ENCODE data around the gene KLHL17. TPM values are rescaled to one million over a fixed set of nuclear protein-coding genes. Genes with fewer than 3 reads are reported as not detected.
A peak's percentile ranks its signal among the peaks of the same experiment; 100 is the strongest.

KLHL17 gene
- total RNA-seq, 1 donor from 2014 or later, result 17.0 TPM

DNA sequence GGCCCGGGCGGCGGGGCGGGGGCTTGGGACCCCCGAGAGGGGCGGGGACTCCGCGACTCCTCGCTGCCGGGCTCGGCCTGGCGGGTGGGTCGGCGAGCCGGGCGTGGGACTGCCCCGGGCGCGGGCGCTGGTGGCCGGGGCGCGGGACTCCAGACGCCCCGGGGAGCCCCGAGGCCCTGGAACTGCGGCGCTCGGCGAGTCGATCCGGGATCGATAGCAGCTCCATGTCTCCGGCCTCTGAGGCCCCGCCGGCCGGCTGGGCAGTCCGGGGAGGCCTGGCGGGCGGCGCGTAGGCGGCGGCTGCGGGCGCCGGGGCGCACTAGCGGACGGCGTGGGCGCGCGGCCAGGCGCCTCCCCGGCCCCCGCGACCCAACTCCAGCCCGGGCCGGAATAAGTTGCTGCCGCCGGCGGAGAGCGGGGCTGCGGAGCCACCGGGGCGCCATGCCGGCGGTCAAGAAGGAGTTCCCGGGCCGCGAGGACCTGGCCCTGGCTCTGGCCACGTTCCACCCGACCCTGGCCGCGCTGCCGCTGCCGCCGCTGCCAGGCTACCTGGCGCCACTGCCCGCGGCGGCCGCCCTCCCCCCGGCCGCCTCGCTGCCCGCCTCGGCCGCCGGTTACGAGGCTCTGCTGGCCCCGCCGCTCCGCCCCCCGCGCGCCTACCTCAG, 36.3 kb upstream of the KLHL17 start:
- peaks cover 80% of the 10 kb centered on the region for H3K27me3 ChIP-seq (ENCODE audit: low read depth)
- intact Hi-C loops (cut with DNase I), result no loop called here
- H3K9me3 ChIP-seq, result no peaks in the 10 kb centered on the region
- ATAC-seq (no peak), DNase-seq (no peak)
- H3K27ac ChIP-seq, result no peak overlapping the region
- peaks cover 38% of the 10 kb centered on the region for H3K4me1 ChIP-seq
- TF ChIP-seq CTCF (IDR thresholded peaks at IDR 0.05), result no peak
- no peaks in the 10 kb centered on the region for H3K36me3 ChIP-seq
- H3K4me3 ChIP-seq, result peak overlapping the region; percentile 53

DNA sequence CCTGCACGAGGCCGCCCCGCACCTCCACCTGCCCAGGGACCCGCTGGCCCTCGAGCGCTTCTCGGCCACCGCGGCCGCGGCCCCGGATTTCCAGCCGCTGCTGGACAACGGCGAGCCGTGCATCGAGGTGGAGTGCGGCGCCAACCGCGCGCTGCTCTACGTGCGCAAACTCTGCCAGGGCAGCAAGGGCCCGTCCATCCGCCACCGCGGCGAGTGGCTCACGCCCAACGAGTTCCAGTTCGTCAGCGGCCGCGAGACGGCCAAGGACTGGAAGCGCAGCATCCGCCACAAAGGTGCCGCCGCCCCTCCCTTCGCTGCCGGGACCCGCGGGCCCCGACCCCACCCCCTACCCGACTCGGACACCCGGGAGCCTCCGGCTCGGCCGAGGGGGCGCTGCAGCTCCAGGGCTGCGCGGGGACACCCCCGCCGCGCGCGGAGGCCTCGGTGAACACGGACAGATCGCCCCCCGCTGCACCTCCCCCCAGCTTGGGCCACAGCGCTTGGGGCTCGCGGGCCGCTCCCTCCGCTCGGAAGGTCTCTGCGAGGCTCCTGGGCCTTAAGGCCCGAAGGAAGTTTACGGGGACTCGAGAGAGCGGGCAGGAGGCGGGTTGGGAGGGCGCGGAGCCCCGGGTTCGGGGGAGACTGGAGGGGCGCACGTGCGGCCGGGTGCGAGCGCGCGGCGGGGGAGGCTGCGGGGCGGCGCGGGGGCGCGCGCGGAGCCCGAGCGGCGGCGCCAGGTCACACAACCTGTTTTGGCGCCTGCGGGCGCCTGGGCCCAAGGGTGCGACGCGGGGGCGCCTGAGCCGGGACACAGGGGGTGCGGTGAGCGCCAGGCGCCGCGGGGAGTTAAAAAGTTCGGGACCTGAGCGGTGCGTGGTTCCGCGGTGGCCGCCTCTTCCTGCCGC, 35.5 kb upstream of the KLHL17 start:
- Histone ChIP-seq H3K9me3 (no peaks in the 10 kb centered on the region), H3K4me3 (peak overlapping the region; percentile 53), H3K27ac (no peak overlapping the region), H3K27me3 (ENCODE audit: low read depth) (peaks cover 72% of the 10 kb centered on the region), H3K36me3 (no peaks in the 10 kb centered on the region), H3K4me1 (peaks cover 38% of the 10 kb centered on the region)
- ATAC-seq (peak in 1 of 2 donors; percentile 3), DNase-seq (no peak)
- no peak for TF ChIP-seq CTCF (IDR thresholded peaks at IDR 0.05)
- intact Hi-C loops (cut with DNase I), result no loop called here

DNA sequence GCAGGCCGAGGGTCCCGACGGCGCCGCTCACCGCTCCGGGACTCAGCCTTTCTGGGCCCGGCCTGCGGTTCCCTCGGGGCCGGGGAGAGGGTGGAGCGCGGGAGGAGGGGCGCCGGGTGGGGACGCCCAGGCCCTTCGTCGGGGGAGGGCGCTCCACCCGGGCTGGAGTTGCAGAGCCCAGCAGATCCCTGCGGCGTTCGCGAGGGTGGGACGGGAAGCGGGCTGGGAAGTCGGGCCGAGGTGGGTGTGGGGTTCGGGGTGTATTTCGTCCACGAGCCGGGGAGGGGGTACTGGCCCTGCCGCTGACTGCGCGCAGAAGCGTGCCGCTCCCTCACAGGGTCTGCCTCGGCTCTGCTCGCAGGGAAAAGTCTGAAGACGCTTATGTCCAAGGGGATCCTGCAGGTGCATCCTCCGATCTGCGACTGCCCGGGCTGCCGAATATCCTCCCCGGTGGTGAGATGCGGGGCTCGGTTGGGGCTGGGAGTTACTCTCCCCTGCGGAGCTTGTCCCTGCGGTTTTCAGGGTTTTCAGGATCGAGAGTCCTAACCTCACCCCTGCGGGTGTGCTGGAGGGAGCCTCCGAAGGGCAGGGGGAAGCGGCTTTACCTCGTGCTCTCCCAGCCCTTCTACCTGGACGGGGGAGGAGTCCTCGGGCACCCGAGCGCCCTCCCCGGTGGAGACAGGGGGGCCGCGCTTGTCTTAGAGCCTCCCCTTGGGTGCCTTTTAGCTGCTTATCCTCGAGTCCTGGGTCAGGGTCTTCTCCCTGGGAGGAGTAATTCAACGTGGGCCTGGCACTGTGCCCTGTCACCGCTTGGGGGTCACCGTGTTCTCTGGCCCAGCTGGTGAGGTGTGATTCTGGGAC, 34.6 kb upstream of the KLHL17 start:
- no peaks in the 10 kb centered on the region for H3K36me3 ChIP-seq
- H3K27ac ChIP-seq, result no peak overlapping the region
- ATAC-seq, result no peak
- H3K27me3 ChIP-seq (ENCODE audit: low read depth), result peaks cover 71% of the 10 kb centered on the region
- H3K9me3 ChIP-seq, result no peaks in the 10 kb centered on the region
- H3K4me1 ChIP-seq, result peaks cover 29% of the 10 kb centered on the region
- H3K4me3 ChIP-seq, result peak overlapping the region; percentile 53
- DNase-seq, result no peak
- intact Hi-C loops (cut with DNase I), result no loop called here
- no peak for TF ChIP-seq CTCF (IDR thresholded peaks at IDR 0.05)

- peaks cover 60% of the 10 kb centered on the region for H3K27me3 ChIP-seq (ENCODE audit: low read depth)
- DNase-seq, result no peak
- no peaks in the 10 kb centered on the region for H3K9me3 ChIP-seq
- no peak overlapping the region for H3K27ac ChIP-seq
- intact Hi-C loops (cut with DNase I), result no loop called here
- no peak for TF ChIP-seq CTCF (IDR thresholded peaks at IDR 0.05)
- H3K4me3 ChIP-seq, result no peak overlapping the region
- no peaks in the 10 kb centered on the region for H3K36me3 ChIP-seq
- peaks cover 22% of the 10 kb centered on the region for H3K4me1 ChIP-seq
- ATAC-seq, result no peak
These were observed 33.1 kb upstream of the KLHL17 start for GRCh38 chr1:927234-927633.

DNA sequence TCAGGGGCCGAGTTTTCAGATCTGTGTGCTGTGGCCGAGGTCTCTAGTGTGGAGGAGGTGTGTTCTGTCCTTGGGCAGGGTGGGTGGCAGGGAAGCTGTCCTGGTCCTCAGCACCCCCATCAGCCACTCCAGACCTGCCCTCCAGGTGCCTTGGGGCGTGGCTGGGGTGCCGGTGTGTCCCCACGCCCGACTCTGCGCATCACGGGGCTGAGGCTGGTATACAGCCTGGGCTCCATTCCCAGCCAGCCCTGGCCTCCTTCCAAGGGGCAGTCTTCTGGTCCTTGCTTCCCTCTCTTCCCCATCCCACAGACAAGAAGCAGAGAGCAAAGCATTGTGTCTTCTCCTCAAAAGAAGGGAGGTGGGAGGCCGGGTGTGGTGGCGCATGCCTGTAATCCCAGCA, 32.6 kb upstream of the KLHL17 start:
- H3K4me1 ChIP-seq, result peaks cover 25% of the 10 kb centered on the region
- no peak overlapping the region for H3K27ac ChIP-seq
- intact Hi-C loops (cut with DNase I), result no loop called here
- H3K27me3 ChIP-seq (ENCODE audit: low read depth), result peaks cover 60% of the 10 kb centered on the region
- H3K36me3 ChIP-seq, result no peaks in the 10 kb centered on the region
- no peak overlapping the region for H3K4me3 ChIP-seq
- TF ChIP-seq CTCF (IDR thresholded peaks at IDR 0.05), result no peak
- no peaks in the 10 kb centered on the region for H3K9me3 ChIP-seq
- no peak for DNase-seq
- no peak for ATAC-seq
